HepG2 (cell line): ENCODE data around the gene ETFA. TPM values are rescaled to one million over a fixed set of nuclear protein-coding genes. Genes with fewer than 3 reads are reported as not detected.

Experiments
- ATAC-seq: fragments of 200-7000 bp; cut with Tn5 transposase; 3 replicates; pipeline ENCODE4 v1.9.1; 2020; ENCODE audit warnings: mild to moderate bottlenecking, moderate library complexity
- BruUV-seq: library from RNA; stranded (reverse); fragments of 400-500 nt; replicated peaks from 2 replicates; lab custom pipeline; 2021; lab: Mats Ljungman, UMichigan
- CTCF ChIA-PET: fragments of 300-600 bp; formaldehyde crosslinking; extraction: SDS; loops from one replicate; lab custom pipeline; 2021; ENCODE audit warnings: low total read pairs, inconsistent platforms, low intra/inter-chr PET ratio; lab: Yijun Ruan, JAX
- POLR2A ChIA-PET: fragments of 350-600 bp; sonication (Branson Sonifier 250); formaldehyde crosslinking; loops from one replicate; lab custom pipeline; 2020; ENCODE audit warnings: antibody characterized with exemption, inconsistent platforms; lab: Yijun Ruan, JAX
- DNase-seq: peaks from one replicate; pipeline ENCODE4 v3.0.0-alpha.2; 2015; ENCODE audit warnings: low spot score
- FAIRE-seq: peaks from 3 replicates; lab custom pipeline; 2011; peaks lifted over from hg19 to GRCh38; lab: Jason Lieb, UNC
- H2AFZ ChIP-seq: one replicate; pipeline ENCODE4 v1.6.1; 2011; ENCODE audit warnings: low read length, inconsistent platforms
- H3K27ac ChIP-seq: fragments of 300-600 bp; 3 replicates; pipeline ENCODE4 v1.8.0; 2011; ENCODE audit warnings: mixed run types, mild to moderate bottlenecking, mixed read lengths, low read length, inconsistent platforms; ENCODE audit not compliant: insufficient read depth; ENCODE audit errors: extremely low read length
- H3K27me3 ChIP-seq, 2 experiments: fragments of 200-600 bp in 1 of 2; 2 replicates in 1 of 2; 3 replicates in 1 of 2; pipeline versions ENCODE4 v1.6.0 to v1.8.0; 2011; ENCODE audit warnings: low read length in 2 of 2, mild to moderate bottlenecking in 2 of 2, moderate library complexity in 2 of 2, inconsistent platforms in 1 of 2; ENCODE audit not compliant: insufficient read depth in 2 of 2, control insufficient read depth in 1 of 2
- H3K36me3 ChIP-seq, 2 experiments: fragments of 200-600 bp in 1 of 2; replicated peaks in 1 of 2; 2 replicates in 1 of 2; 3 replicates in 1 of 2; pipeline versions ENCODE4 v1.5.1 to v1.8.0; 2011; ENCODE audit warnings: low read length in 2 of 2, inconsistent platforms in 1 of 2; ENCODE audit not compliant: insufficient read depth in 2 of 2, control insufficient read depth in 1 of 2
- H3K4me1 ChIP-seq: 2 replicates; pipeline ENCODE4 v1.5.1; 2012; ENCODE audit warnings: low read length, inconsistent platforms; ENCODE audit not compliant: insufficient read depth
- H3K4me2 ChIP-seq: 2 replicates; pipeline ENCODE4 v1.6.0; 2011; ENCODE audit warnings: low read depth, low read length, inconsistent platforms
- H3K4me3 ChIP-seq, 3 experiments: fragments of 200-600 bp in 1 of 3; sonication (generic), shearing (Covaris generic) in 1 of 3; replicated peaks in 1 of 3; 2 replicates each; pipeline ENCODE4 v1.5.1; 2011 to 2016; ENCODE audit warnings: low read length in 3 of 3, inconsistent platforms in 2 of 3, low read depth in 2 of 3, mild to moderate bottlenecking in 2 of 3, control low read depth in 1 of 3, mixed read lengths in 1 of 3; ENCODE audit not compliant: insufficient read depth in 1 of 3
- H3K79me2 ChIP-seq: one replicate; pipeline ENCODE4 v1.6.1; 2011; ENCODE audit warnings: low read length, inconsistent platforms; ENCODE audit not compliant: insufficient read depth
- H3K9ac ChIP-seq: 2 replicates; pipeline ENCODE4 v1.6.0; 2011; ENCODE audit warnings: mild to moderate bottlenecking, low read depth, low read length, inconsistent platforms; ENCODE audit not compliant: insufficient read depth
- H3K9me3 ChIP-seq: 2 replicates; pipeline ENCODE4 v1.5.1; 2012; ENCODE audit warnings: mild to moderate bottlenecking, low read length
- H4K20me1 ChIP-seq: 2 replicates; pipeline ENCODE4 v1.6.0; 2011; ENCODE audit warnings: inconsistent platforms, mild to moderate bottlenecking, low read length, moderate library complexity; ENCODE audit not compliant: insufficient read depth
- CBX2 ChIP-seq, 2 experiments: fragments of 200-600 bp in 1 of 2; sonication (generic); formaldehyde crosslinking in 1 of 2; IDR thresholded peaks; 2 replicates each; pipeline versions ENCODE4 v1.7.0 to v1.8.1; 2018 to 2022; ENCODE audit warnings: low read depth in 2 of 2, low read length in 1 of 2, mild to moderate bottlenecking in 1 of 2, missing genetic modification reagents in 1 of 2
- MXD4 ChIP-seq: IDR thresholded peaks from 2 replicates; pipeline ENCODE4 v1.6.1; 2016; ENCODE audit warnings: mild to moderate bottlenecking, missing biosample characterization, missing genetic modification reagents
- PCBP2 ChIP-seq: fragments of 200-400 bp; formaldehyde crosslinking; optimal IDR thresholded peaks from 2 replicates; pipeline ENCODE3; 2018; ENCODE audit warnings: low read length, low read depth; ENCODE audit not compliant: poor library complexity, severe bottlenecking
- POLR2A ChIP-seq, 2 experiments: IDR thresholded peaks; 2 replicates each; pipeline ENCODE4 v1.6.1; 2011; ENCODE audit warnings: low read depth in 2 of 2, low read length in 2 of 2, mild to moderate bottlenecking in 1 of 2, moderate library complexity in 1 of 2; ENCODE audit not compliant: insufficient read depth in 1 of 2
- REL ChIP-seq: sonication (generic); formaldehyde crosslinking; conservative IDR thresholded peaks from 2 replicates; pipeline ENCODE4 v1.8.0; 2022; ENCODE audit warnings: mild to moderate bottlenecking, missing genetic modification reagents, moderate library complexity
- RFXAP ChIP-seq: sonication (generic); formaldehyde crosslinking; IDR thresholded peaks from 2 replicates; pipeline ENCODE4 v1.4.0; 2020; ENCODE audit warnings: missing genetic modification reagents, borderline replicate concordance
- U2AF2 ChIP-seq: fragments of 200-400 bp; formaldehyde crosslinking; IDR thresholded peaks from 2 replicates; pipeline ENCODE4 v1.6.1; 2017; ENCODE audit warnings: low read depth, mild to moderate bottlenecking, low read length
- YEATS2 ChIP-seq: sonication (generic); formaldehyde crosslinking; IDR thresholded peaks from 2 replicates; pipeline ENCODE4 v1.4.0; 2020; ENCODE audit warnings: missing genetic modification reagents, borderline replicate concordance
- ZBTB25 ChIP-seq: IDR thresholded peaks from 2 replicates; pipeline ENCODE4 v1.6.1; 2018; ENCODE audit warnings: missing genetic modification reagents
- ZFP37 ChIP-seq: sonication (generic); formaldehyde crosslinking; IDR thresholded peaks from 2 replicates; pipeline ENCODE4 v1.4.0; 2020; ENCODE audit warnings: missing genetic modification reagents, borderline replicate concordance
- ZNF256 ChIP-seq: sonication (generic); formaldehyde crosslinking; conservative IDR thresholded peaks from 2 replicates; pipeline ENCODE4 v1.4.0; 2020; ENCODE audit warnings: missing genetic modification reagents
- ZNF260 ChIP-seq: sonication (generic); formaldehyde crosslinking; IDR thresholded peaks from 2 replicates; pipeline ENCODE4 v1.4.0; 2020; ENCODE audit warnings: missing genetic modification reagents, low read depth, mild to moderate bottlenecking, borderline replicate concordance
- ZNF335 ChIP-seq: sonication (generic); formaldehyde crosslinking; IDR thresholded peaks from 2 replicates; pipeline ENCODE4 v1.4.0; 2020; ENCODE audit warnings: missing genetic modification reagents
- ZNF468 ChIP-seq: sonication (generic); formaldehyde crosslinking; IDR thresholded peaks from 2 replicates; pipeline ENCODE4 v1.8.0; 2022; ENCODE audit warnings: mild to moderate bottlenecking, moderate library complexity, missing genetic modification reagents
- ZNF549 ChIP-seq: sonication (generic); formaldehyde crosslinking; IDR thresholded peaks from 2 replicates; pipeline ENCODE4 v1.5.0; 2020; ENCODE audit warnings: missing genetic modification reagents
- ZNF75D ChIP-seq: sonication (generic); formaldehyde crosslinking; IDR thresholded peaks from 2 replicates; pipeline ENCODE4 v1.8.1; 2023; ENCODE audit warnings: missing genetic modification reagents, mild to moderate bottlenecking, borderline replicate concordance
- ZNF883 ChIP-seq: sonication (generic); formaldehyde crosslinking; IDR thresholded peaks from 2 replicates; pipeline ENCODE4 v1.5.1; 2020; ENCODE audit warnings: mild to moderate bottlenecking, missing genetic modification reagents; ENCODE audit errors: not compliant biosample characterization
- WGBS: methylation state at CpG from one replicate; pipeline ENCODE4 v1.1.6; 2017; ENCODE audit warnings: low lambda C conversion rate; 5-methylcytosine and 5-hydroxymethylcytosine counted together
- in situ Hi-C: cut with HindIII; loops from 2 replicates; pipeline ENCODE4 v1.10.0; 2017; ENCODE audit warnings: low pct_unique_long_range_greater_than_20kb; ENCODE audit not compliant: extremely low pct_ligation_motif_present
- intact Hi-C: fragments of 100-400 bp; cut with micrococcal nuclease; formaldehyde crosslinking; loops from one replicate; pipeline ENCODE4 v1.10.0; 2022; ENCODE audit not compliant: unreplicated experiment
- polyA plus RNA-seq, 8 experiments: library from polyadenylated mRNA; depleted of rRNA in 3 of 8; stranded (reverse) in 7 of 8; unstranded in 1 of 8; fragments of >200 nt; fragmentation: Illumina TruSeq in 4 of 8; extraction: Trizol in 4 of 8; gene quantifications; 2 replicates each; pipeline versions ENCODE4 v1.2.1 to v1.2.3, GENCODE V29; 2011 to 2016; ENCODE audit warnings: low read depth in 4 of 8, missing spikeins in 1 of 8, mixed read lengths in 1 of 8; ENCODE audit not compliant: insufficient read depth in 1 of 8
- total RNA-seq, 5 experiments: library from RNA; depleted of rRNA; stranded (reverse); fragments of >200 nt; fragmentation: Illumina TruSeq; extraction: Trizol; gene quantifications; 2 replicates each; pipeline ENCODE4 v1.2.3, GENCODE V29; 2016; ENCODE audit warnings: low read depth in 1 of 5
- TF ChIP-seq, protein P1 (sequence below): sonication (generic); formaldehyde crosslinking; IDR thresholded peaks from 2 replicates; pipeline ENCODE4 v1.5.0; 2020; ENCODE audit warnings: mild to moderate bottlenecking, missing genetic modification reagents, borderline replicate concordance
- TF ChIP-seq, protein P2 (sequence below): sonication (generic); IDR thresholded peaks from 2 replicates; pipeline ENCODE4 v1.6.1; 2016; ENCODE audit warnings: low read depth, borderline replicate concordance

Gene ETFA
- total and polyA plus RNA-seq, 2 of the 13 experiments (the other 11 are each of a cell fraction or from before 2014, with no cell fraction given), result 291 to 396 TPM

- no peak for FAIRE-seq
- ChIA-PET POLR2A (interaction anchor here (0.9 kb wide), 1 partner anchor 29 kb away, joined by 3 read pairs; the partner anchor contains the start of gene ETFA), CTCF (no interaction called here)
- WGBS, result 68% methylated on average over 3 of the region's 3 CpGs
- no peaks in the 10 kb centered on the region for H3K4me1 ChIP-seq
- peaks cover 20 to 88% of the 10 kb centered on the region in 2 experiments for H3K36me3 ChIP-seq
- BruUV-seq, result no TSS peak
- H3K27me3 ChIP-seq, result no peaks in the 10 kb centered on the region
- H3K4me2 ChIP-seq, result no peak overlapping the region
- H2AFZ ChIP-seq, result no peak overlapping the region
- DNase-seq, result no peak
- no peak overlapping the region for H3K27ac ChIP-seq
- in situ Hi-C loops (no loop called here), intact Hi-C loops (loop anchor here (10.0 kb wide), 2 partner anchors 52 to 88 kb away; partner anchors contain the start of gene ISL2)
- no peaks in the 10 kb centered on the region for H4K20me1 ChIP-seq
- no peaks in the 10 kb centered on the region for H3K9me3 ChIP-seq
- ATAC-seq, result no peak
- H3K79me2 ChIP-seq, result no peaks in the 10 kb centered on the region
- H3K9ac ChIP-seq, result no peak overlapping the region
- TF ChIP-seq ZNF335 (CRISPR knock-in tag) (no peak), ZNF75D (CRISPR knock-in tag) (no peak), POLR2A (IDR thresholded peaks at IDR 0.05; ENCODE audit: insufficient read depth in 1 of 2, low read depth in 2 of 2, low read length in 2 of 2) (no peak), ZFP37 (no peak), U2AF2 (no peak), ZNF883 (CRISPR knock-in tag) (no peak), ZNF549 (CRISPR knock-in tag) (no peak), YEATS2 (no peak), ZNF468 (CRISPR knock-in tag) (no peak), REL (CRISPR knock-in tag) (no peak), ZNF260 (no peak), ZBTB25 (CRISPR knock-in tag) (no peak), RFXAP (CRISPR knock-in tag) (no peak), PCBP2 (no peak), ZNF256 (CRISPR knock-in tag) (no peak), CBX2 (IDR thresholded peaks at IDR 0.05; ENCODE audit: low read depth, low read length) (no peak), CBX2 (CRISPR knock-in tag; IDR thresholded peaks at IDR 0.05; ENCODE audit: low read depth) (no peak), MXD4 (CRISPR knock-in tag) (no peak)
- TF ChIP-seq, protein P1, sequence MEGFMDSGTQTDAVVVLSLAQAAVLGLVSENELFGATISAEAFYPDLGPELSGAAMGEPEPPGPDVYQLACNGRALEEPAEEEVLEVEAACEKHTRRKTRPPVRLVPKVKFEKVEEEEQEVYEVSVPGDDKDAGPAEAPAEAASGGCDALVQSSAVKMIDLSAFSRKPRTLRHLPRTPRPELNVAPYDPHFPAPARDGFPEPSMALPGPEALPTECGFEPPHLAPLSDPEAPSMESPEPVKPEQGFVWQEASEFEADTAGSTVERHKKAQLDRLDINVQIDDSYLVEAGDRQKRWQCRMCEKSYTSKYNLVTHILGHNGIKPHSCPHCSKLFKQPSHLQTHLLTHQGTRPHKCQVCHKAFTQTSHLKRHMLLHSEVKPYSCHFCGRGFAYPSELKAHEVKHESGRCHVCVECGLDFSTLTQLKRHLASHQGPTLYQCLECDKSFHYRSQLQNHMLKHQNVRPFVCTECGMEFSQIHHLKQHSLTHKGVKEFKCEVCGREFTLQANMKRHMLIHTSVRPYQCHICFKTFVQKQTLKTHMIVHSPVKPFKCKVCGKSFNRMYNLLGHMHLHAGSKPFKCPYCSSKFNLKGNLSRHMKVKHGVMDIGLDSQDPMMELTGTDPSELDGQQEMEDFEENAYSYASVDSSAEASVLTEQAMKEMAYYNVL (CRISPR knock-in tag), result no peak
- TF ChIP-seq, protein P2, sequence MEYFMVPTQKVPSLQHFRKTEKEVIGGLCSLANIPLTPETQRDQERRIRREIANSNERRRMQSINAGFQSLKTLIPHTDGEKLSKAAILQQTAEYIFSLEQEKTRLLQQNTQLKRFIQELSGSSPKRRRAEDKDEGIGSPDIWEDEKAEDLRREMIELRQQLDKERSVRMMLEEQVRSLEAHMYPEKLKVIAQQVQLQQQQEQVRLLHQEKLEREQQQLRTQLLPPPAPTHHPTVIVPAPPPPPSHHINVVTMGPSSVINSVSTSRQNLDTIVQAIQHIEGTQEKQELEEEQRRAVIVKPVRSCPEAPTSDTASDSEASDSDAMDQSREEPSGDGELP, result no peak
- H3K4me3 ChIP-seq, result no peak overlapping the region
Observed at GRCh38 chr15:76282465-76282864, 28.8 kb downstream of the ETFA start.
